ENCODE measurements around the gene PEX5.

- TF ChIP-seq CTCF (IDR thresholded peaks at IDR 0.05) (peak; percentile 99), ZFX (IDR thresholded peaks at IDR 0.05; ENCODE audit: borderline replicate concordance) (no peak)
Measured at GRCh38 chr12:7162691-7163114, 26.8 kb upstream of the PEX5 start.
